ENCODE data around the gene ABLIM3. TPM values are rescaled to one million over a fixed set of nuclear protein-coding genes. Genes with fewer than 3 reads are reported as not detected.

Gene ABLIM3
- total RNA-seq, 1 experiment from 2014 or later: 14.3 TPM

- no peak overlapping the region for H2AFZ ChIP-seq (ENCODE audit: low read depth, low read length, poor library complexity, severe bottlenecking)
- TF ChIP-seq YY1 (IDR thresholded peaks at IDR 0.05; ENCODE audit: extremely low read depth, insufficient replicate concordance, low read depth, low read length) (peak; percentile 27), CBX3 (IDR thresholded peaks at IDR 0.05; ENCODE audit: low read depth) (no peak), RAD21 (IDR thresholded peaks at IDR 0.05; ENCODE audit: low read depth) (peak; percentile 89), CEBPB (IDR thresholded peaks at IDR 0.05; ENCODE audit: low read depth) (no peak)
- TF ChIP-seq, protein P1, sequence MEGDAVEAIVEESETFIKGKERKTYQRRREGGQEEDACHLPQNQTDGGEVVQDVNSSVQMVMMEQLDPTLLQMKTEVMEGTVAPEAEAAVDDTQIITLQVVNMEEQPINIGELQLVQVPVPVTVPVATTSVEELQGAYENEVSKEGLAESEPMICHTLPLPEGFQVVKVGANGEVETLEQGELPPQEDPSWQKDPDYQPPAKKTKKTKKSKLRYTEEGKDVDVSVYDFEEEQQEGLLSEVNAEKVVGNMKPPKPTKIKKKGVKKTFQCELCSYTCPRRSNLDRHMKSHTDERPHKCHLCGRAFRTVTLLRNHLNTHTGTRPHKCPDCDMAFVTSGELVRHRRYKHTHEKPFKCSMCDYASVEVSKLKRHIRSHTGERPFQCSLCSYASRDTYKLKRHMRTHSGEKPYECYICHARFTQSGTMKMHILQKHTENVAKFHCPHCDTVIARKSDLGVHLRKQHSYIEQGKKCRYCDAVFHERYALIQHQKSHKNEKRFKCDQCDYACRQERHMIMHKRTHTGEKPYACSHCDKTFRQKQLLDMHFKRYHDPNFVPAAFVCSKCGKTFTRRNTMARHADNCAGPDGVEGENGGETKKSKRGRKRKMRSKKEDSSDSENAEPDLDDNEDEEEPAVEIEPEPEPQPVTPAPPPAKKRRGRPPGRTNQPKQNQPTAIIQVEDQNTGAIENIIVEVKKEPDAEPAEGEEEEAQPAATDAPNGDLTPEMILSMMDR (IDR thresholded peaks at IDR 0.05 in 2 of 3, conservative IDR thresholded peaks at IDR 0.05 in 1 of 3; ENCODE audit: borderline replicate concordance in 1 of 3, insufficient read depth in 1 of 3, low read depth in 2 of 3, low read length in 2 of 3): peak; percentile 82 to 94 (median 88)
- BruUV-seq (replicated peaks): no TSS peak
- DNase-seq (ENCODE audit: low read depth, low spot score) (peak; percentile 51), ATAC-seq (peak; percentile 92)
- no peak overlapping the region for H3K4me3 ChIP-seq (replicated peaks in 1 of 2; ENCODE audit: low read depth in 1 of 2, low read length in 2 of 2)
- H3K4me1 ChIP-seq (ENCODE audit: control insufficient read depth in 1 of 2, insufficient read depth in 2 of 2, low read length in 2 of 2): no peaks in the 10 kb centered on the region
- no peak overlapping the region for H3K9ac ChIP-seq (ENCODE audit: low read length)
- H3K4me2 ChIP-seq (ENCODE audit: low read length): no peak overlapping the region
- POLR2A ChIA-PET: interaction anchor here (0.6 kb wide), 1 partner anchor 1363 kb away, joined by 3 read pairs; no protein-coding TSS in a partner anchor
- H4K20me1 ChIP-seq (ENCODE audit: insufficient read depth): no peaks in the 10 kb centered on the region
- intact Hi-C loops (cut with micrococcal nuclease): loop anchor here (1.0 to 10.0 kb wide), 3 partner anchors 134 to 532 kb away; no protein-coding TSS in a partner anchor
- RAD21 ChIA-PET (ENCODE audit: low non-redundant PET in 1 of 2, low total read pairs in 2 of 2, uncharacterized antibody in 2 of 2, unreplicated experiment in 2 of 2): interaction anchor here (0.7 to 1.3 kb wide), 4 partner anchors 11 to 300 kb away, joined by 3 to 6 read pairs (median 3); no protein-coding TSS in a partner anchor
- H3K79me2 ChIP-seq (ENCODE audit: insufficient read depth, low read length): no peaks in the 10 kb centered on the region
- H3K27ac ChIP-seq (ENCODE audit: low read depth, low read length): no peak overlapping the region
- no peaks in the 10 kb centered on the region for H3K27me3 ChIP-seq (ENCODE audit: insufficient read depth, low read length)
- H3K36me3 ChIP-seq (ENCODE audit: control insufficient read depth in 1 of 2, insufficient read depth in 2 of 2, low read length in 2 of 2): no peaks in the 10 kb centered on the region
- no peaks in the 10 kb centered on the region for H3K9me2 ChIP-seq (ENCODE audit: insufficient read depth)
- CTCF ChIA-PET: interaction anchor here (0.7 to 3.8 kb wide), 28 partner anchors 12 to 534 kb away, joined by 3 to 12 read pairs (median 4); partner anchors contain the start of genes ABLIM3, GRPEL2 and PCYOX1L
- peaks cover 0 to 6% of the 10 kb centered on the region in 2 experiments; a peak in 1 of 4 replicates for H3K9me3 ChIP-seq (ENCODE audit: control insufficient read depth in 1 of 2, insufficient read depth in 1 of 2, low read depth in 1 of 2, low read length in 2 of 2)
Observed at GRCh38 chr5:149264439-149265067, 123.3 kb downstream of the ABLIM3 start.

All from HCT116 (cell line).